ENCODE measurements around the gene C11orf24.

- no peak for TF ChIP-seq CTCF (conservative IDR thresholded peaks at IDR 0.05; ENCODE audit: low read depth, low read length)
- no peak for TF ChIP-seq EZH2 (IDR thresholded peaks at IDR 0.05; ENCODE audit: borderline replicate concordance, low read depth, low read length, poor library complexity, severe bottlenecking)
These were observed 48.5 kb downstream of the C11orf24 start for GRCh38 chr11:68223275-68223674.

All from A673 (cell line).